ENCODE data around the gene GYG2.
"Not testable (repeated sequence)": the region's sequence is repeated elsewhere in the genome, so short reads cannot be mapped to it uniquely, and the experiment has no call there.

The GYG2 gene

GRCh38 chrX:2867206-2867605 is 38.5 kb downstream of the GYG2 start:
- no peak for DNase-seq (ENCODE audit: low read depth in 3 of 3)

GRCh38 chrX:2870650-2871049 is 41.9 kb downstream of the GYG2 start:
- DNase-seq (ENCODE audit: low read depth in 3 of 3): no peak

- no peak for DNase-seq (ENCODE audit: low read depth in 3 of 3)
These were observed 43.1 kb downstream of the GYG2 start for GRCh38 chrX:2871831-2872230.

- DNase-seq (ENCODE audit: low read depth in 3 of 3): no peak
These were observed 44.0 kb downstream of the GYG2 start for GRCh38 chrX:2872671-2873277.

- no peak for DNase-seq (ENCODE audit: low read depth in 3 of 3)
These were observed 45.7 kb downstream of the GYG2 start for GRCh38 chrX:2874222-2875135.

GRCh38 chrX:2875136-2875481 is 46.4 kb downstream of the GYG2 start:
- no peak for DNase-seq (ENCODE audit: low read depth in 3 of 3)

GRCh38 chrX:2875798-2876399 is 47.2 kb downstream of the GYG2 start:
- no peak for DNase-seq (ENCODE audit: low read depth in 3 of 3)

- no peak for DNase-seq (ENCODE audit: low read depth in 3 of 3)
These were observed 49.8 kb downstream of the GYG2 start for GRCh38 chrX:2878563-2878962.

GRCh38 chrX:2879670-2880069 is 50.9 kb downstream of the GYG2 start:
- DNase-seq (ENCODE audit: low read depth in 3 of 3): no peak

GRCh38 chrX:2883770-2884169 is 55.0 kb downstream of the GYG2 start:
- DNase-seq (ENCODE audit: low read depth in 3 of 3): no peak

- no peak for DNase-seq (ENCODE audit: low read depth in 3 of 3)
These were observed 59.6 kb downstream of the GYG2 start for GRCh38 chrX:2888309-2888708.

GRCh38 chrX:2889045-2889605 is 60.4 kb downstream of the GYG2 start:
- DNase-seq (ENCODE audit: low read depth in 3 of 3): no peak

- DNase-seq (ENCODE audit: low read depth in 3 of 3): not testable (repeated sequence)
These were observed 61.2 kb downstream of the GYG2 start for GRCh38 chrX:2889706-2890490.

GRCh38 chrX:2890536-2891460 is 62.1 kb downstream of the GYG2 start:
- DNase-seq (ENCODE audit: low read depth in 3 of 3): not testable (repeated sequence)

GRCh38 chrX:2892816-2893215 is 64.1 kb downstream of the GYG2 start:
- no peak for DNase-seq (ENCODE audit: low read depth in 3 of 3)

GRCh38 chrX:2894885-2895292 is 66.2 kb downstream of the GYG2 start:
- DNase-seq (ENCODE audit: low read depth in 3 of 3): no peak

- DNase-seq (ENCODE audit: low read depth in 3 of 3): no peak
These were observed 68.6 kb downstream of the GYG2 start for GRCh38 chrX:2897311-2897689.

GRCh38 chrX:2897690-2898623 is 69.2 kb downstream of the GYG2 start:
- not testable (repeated sequence) for DNase-seq (ENCODE audit: low read depth in 3 of 3)

GRCh38 chrX:2898846-2899512 is 70.2 kb downstream of the GYG2 start:
- no peak for DNase-seq (ENCODE audit: low read depth in 3 of 3)
